CD1c-positive myeloid dendritic cell (primary cell): ENCODE data around the gene NPLOC4.
"Not testable (repeated sequence)": the region's sequence is repeated elsewhere in the genome, so short reads cannot be mapped to it uniquely, and the experiment has no call there.

Experiments
- DNase-seq: peaks from one replicate; pipeline ENCODE4 v3.0.0-alpha.2; 2016; ENCODE audit errors: extremely low spot score

NPLOC4 gene

GRCh38 chr17:81635431-81635830 lies 1.5 kb downstream of the NPLOC4 start:
- DNase-seq, result no peak

GRCh38 chr17:81631482-81631881 lies 5.4 kb downstream of the NPLOC4 start:
- DNase-seq, result no peak

GRCh38 chr17:81630274-81630673 lies 6.6 kb downstream of the NPLOC4 start:
- DNase-seq, result no peak

GRCh38 chr17:81621494-81622130 lies 15.3 kb downstream of the NPLOC4 start:
- DNase-seq, result no peak

GRCh38 chr17:81618307-81618706 lies 18.6 kb downstream of the NPLOC4 start:
- not testable (repeated sequence) for DNase-seq

GRCh38 chr17:81616877-81617276 lies 20.0 kb downstream of the NPLOC4 start:
- DNase-seq, result no peak

- no peak for DNase-seq
Measured at GRCh38 chr17:81615401-81615930, 21.4 kb downstream of the NPLOC4 start.

GRCh38 chr17:81612172-81612970 lies 24.5 kb downstream of the NPLOC4 start:
- DNase-seq, result no peak

- DNase-seq, result no peak
Measured at GRCh38 chr17:81609541-81610311, 27.2 kb downstream of the NPLOC4 start.

GRCh38 chr17:81608605-81609004 lies 28.3 kb downstream of the NPLOC4 start:
- DNase-seq, result no peak

- DNase-seq, result no peak
Measured at GRCh38 chr17:81608082-81608481, 28.8 kb downstream of the NPLOC4 start.

GRCh38 chr17:81607431-81607830 lies 29.5 kb downstream of the NPLOC4 start:
- no peak for DNase-seq

GRCh38 chr17:81603846-81604610 lies 32.9 kb downstream of the NPLOC4 start:
- DNase-seq, result no peak

GRCh38 chr17:81601525-81602120 lies 35.3 kb downstream of the NPLOC4 start:
- peak; percentile 74 for DNase-seq

GRCh38 chr17:81599719-81600486 lies 37.0 kb downstream of the NPLOC4 start:
- no peak for DNase-seq

GRCh38 chr17:81593105-81593871 lies 43.6 kb downstream of the NPLOC4 start:
- DNase-seq, result no peak

- DNase-seq, result no peak
Measured at GRCh38 chr17:81591971-81592370, 44.9 kb downstream of the NPLOC4 start.

- no peak for DNase-seq
Measured at GRCh38 chr17:81590121-81590520, 46.8 kb downstream of the NPLOC4 start.

GRCh38 chr17:81589612-81590011 lies 47.3 kb downstream of the NPLOC4 start:
- DNase-seq, result no peak

- no peak for DNase-seq
Measured at GRCh38 chr17:81586096-81586495, 50.8 kb downstream of the NPLOC4 start.
